Fibroblast of lung (primary cell): ENCODE data around the gene TP53BP1. TPM values are rescaled to one million over a fixed set of nuclear protein-coding genes. Genes with fewer than 3 reads are reported as not detected.

Experiments
- DNase-seq, 2 donors: peaks; one replicate each; pipeline versions ENCODE4 v3.0.0 to v3.0.0-alpha.2; 2010; ENCODE audit warnings: low read depth in 2 of 2
- H2AFZ ChIP-seq: 2 replicates; pipeline ENCODE4 v1.5.1; 2012; ENCODE audit warnings: low read length, control low read depth, inconsistent platforms
- H3K27ac ChIP-seq: 2 replicates; pipeline ENCODE4 v1.5.1; 2011; ENCODE audit warnings: low read length, control low read depth; ENCODE audit not compliant: insufficient read depth
- H3K27me3 ChIP-seq: 2 replicates; pipeline ENCODE4 v1.5.1; 2011; ENCODE audit warnings: mild to moderate bottlenecking, low read length; ENCODE audit not compliant: control insufficient read depth, insufficient read depth
- H3K36me3 ChIP-seq: 2 replicates; pipeline ENCODE4 v1.5.1; 2011; ENCODE audit warnings: low read length; ENCODE audit not compliant: control insufficient read depth, insufficient read depth
- H3K4me1 ChIP-seq: 2 replicates; pipeline ENCODE4 v1.5.1; 2011; ENCODE audit warnings: low read length; ENCODE audit not compliant: control insufficient read depth, insufficient read depth; ENCODE audit errors: extremely low read depth
- H3K4me2 ChIP-seq: 2 replicates; pipeline ENCODE4 v1.5.1; 2011; ENCODE audit warnings: low read length, control low read depth; ENCODE audit not compliant: insufficient read depth; ENCODE audit errors: extremely low read depth
- H3K4me3 ChIP-seq, 4 experiments: fragments of 200-600 bp in 1 of 4; sonication (generic) in 1 of 4; replicated peaks in 1 of 4; 2 replicates each; pipeline ENCODE4 v1.5.1; 2011 to 2016; ENCODE audit warnings: low read length in 4 of 4, low read depth in 3 of 4, mild to moderate bottlenecking in 3 of 4, control low read depth in 2 of 4, inconsistent platforms in 1 of 4, mixed read lengths in 1 of 4; ENCODE audit not compliant: insufficient read depth in 1 of 4; ENCODE audit errors: control extremely low read depth in 1 of 4
- H3K79me2 ChIP-seq: 2 replicates; pipeline ENCODE4 v1.5.1; 2012; ENCODE audit warnings: mild to moderate bottlenecking, low read length, inconsistent platforms; ENCODE audit not compliant: control insufficient read depth, insufficient read depth
- H3K9ac ChIP-seq: 2 replicates; pipeline ENCODE4 v1.5.1; 2011; ENCODE audit warnings: mild to moderate bottlenecking, low read length, control low read depth; ENCODE audit not compliant: insufficient read depth
- H3K9me3 ChIP-seq: 2 replicates; pipeline ENCODE4 v1.5.1; 2012; ENCODE audit warnings: low read depth, low read length; ENCODE audit not compliant: control insufficient read depth, insufficient read depth
- H4K20me1 ChIP-seq: 2 replicates; pipeline ENCODE4 v1.5.1; 2011; ENCODE audit warnings: low read length; ENCODE audit not compliant: control insufficient read depth, insufficient read depth; ENCODE audit errors: extremely low read depth
- CTCF ChIP-seq, 2 donors: IDR thresholded peaks in 1 of 2; conservative IDR thresholded peaks in 1 of 2; 1 replicate in 1 of 2; 2 replicates in 1 of 2; pipeline ENCODE4 v1.5.1; 2011 to 2012; ENCODE audit warnings: low read length in 2 of 2, control low read depth in 1 of 2, inconsistent platforms in 1 of 2, low read depth in 1 of 2, mild to moderate bottlenecking in 1 of 2
- EZH2 ChIP-seq: IDR thresholded peaks from 2 replicates; pipeline ENCODE4 v1.5.1; 2012; ENCODE audit warnings: low read length, control low read depth, mild to moderate bottlenecking; ENCODE audit errors: missing control alignments
- polyA plus RNA-seq, 2 donors: library from polyadenylated mRNA; depleted of rRNA in 1 of 2; stranded (reverse) in 1 of 2; unstranded in 1 of 2; fragments of >200 nt; gene quantifications; 2 replicates each; pipeline ENCODE4 v1.2.1, GENCODE V29; 2011 to 2012; ENCODE audit warnings: missing spikeins in 1 of 2
- total RNA-seq: library from RNA; depleted of rRNA; stranded (reverse); fragments of >200 nt; gene quantifications from 2 replicates; pipeline ENCODE4 v1.2.1, GENCODE V29; 2014

The TP53BP1 gene
- total and polyA plus RNA-seq, 2 donors (not counting 1 experiment from before 2014, with no cell fraction given) = 38.8 to 132 TPM

GRCh38 chr15:43527802-43528541, 35.0 kb upstream of the TP53BP1 start:
- Histone ChIP-seq H3K4me3 (no peak overlapping the region), H4K20me1 (no peaks in the 10 kb centered on the region), H3K27me3 (no peaks in the 10 kb centered on the region), H3K36me3 (peaks cover 31% of the 10 kb centered on the region), H3K9me3 (no peaks in the 10 kb centered on the region), H2AFZ (no peak overlapping the region), H3K27ac (no peak overlapping the region), H3K79me2 (peaks cover 7% of the 10 kb centered on the region), H3K9ac (no peak overlapping the region), H3K4me1 (no peaks in the 10 kb centered on the region), H3K4me2 (no peak overlapping the region)
- TF ChIP-seq EZH2 (no peak), CTCF (conservative IDR thresholded peaks at IDR 0.05 in 1 of 2, IDR thresholded peaks at IDR 0.05 in 1 of 2; ENCODE audit: low read depth in 1 of 2, low read length in 2 of 2) (no peak)
- DNase-seq = no peak

GRCh38 chr15:43527016-43527801, 34.3 kb upstream of the TP53BP1 start:
- H3K9ac ChIP-seq = no peak overlapping the region
- H3K4me1 ChIP-seq = no peaks in the 10 kb centered on the region
- TF ChIP-seq EZH2 (no peak), CTCF (conservative IDR thresholded peaks at IDR 0.05 in 1 of 2, IDR thresholded peaks at IDR 0.05 in 1 of 2; ENCODE audit: low read depth in 1 of 2, low read length in 2 of 2) (no peak)
- H3K36me3 ChIP-seq = peaks cover 38% of the 10 kb centered on the region
- DNase-seq = no peak
- H3K4me2 ChIP-seq = no peak overlapping the region
- H3K27me3 ChIP-seq = no peaks in the 10 kb centered on the region
- no peak overlapping the region for H3K27ac ChIP-seq
- H4K20me1 ChIP-seq = no peaks in the 10 kb centered on the region
- H3K9me3 ChIP-seq = no peaks in the 10 kb centered on the region
- H3K4me3 ChIP-seq = no peak overlapping the region
- H3K79me2 ChIP-seq = peaks cover 7% of the 10 kb centered on the region
- H2AFZ ChIP-seq = no peak overlapping the region

- H3K27ac ChIP-seq = no peak overlapping the region
- no peak overlapping the region for H3K9ac ChIP-seq
- H4K20me1 ChIP-seq = no peaks in the 10 kb centered on the region
- no peak overlapping the region for H3K4me3 ChIP-seq
- TF ChIP-seq EZH2 (no peak), CTCF (conservative IDR thresholded peaks at IDR 0.05 in 1 of 2, IDR thresholded peaks at IDR 0.05 in 1 of 2; ENCODE audit: low read depth in 1 of 2, low read length in 2 of 2) (no peak)
- H3K36me3 ChIP-seq = peaks cover 46% of the 10 kb centered on the region
- H3K4me2 ChIP-seq = no peak overlapping the region
- no peaks in the 10 kb centered on the region for H3K27me3 ChIP-seq
- H3K4me1 ChIP-seq = no peaks in the 10 kb centered on the region
- no peak for DNase-seq
- H3K79me2 ChIP-seq = peaks cover 14% of the 10 kb centered on the region
- no peak overlapping the region for H2AFZ ChIP-seq
- H3K9me3 ChIP-seq = no peaks in the 10 kb centered on the region
Observed at GRCh38 chr15:43526261-43526930, 33.4 kb upstream of the TP53BP1 start.
